Progenitor cell of endocrine pancreas (in vitro differentiated cells): ENCODE results near the gene ELF3. TPM values are rescaled to one million over a fixed set of nuclear protein-coding genes. Genes with fewer than 3 reads are reported as not detected.
"Not testable (repeated sequence)": the region's sequence is repeated elsewhere in the genome, so short reads cannot be mapped to it uniquely, and the experiment has no call there.

Experiments used
- DNase-seq: peaks from one replicate; pipeline ENCODE4 v3.0.0; 2021; ENCODE audit warnings: low spot score; ENCODE audit not compliant: unreplicated experiment
- H3K27ac Mint-ChIP-seq: 2 replicates; pipeline ENCODE4 v1.8.0; 2021; ENCODE audit warnings: mild to moderate bottlenecking, moderate library complexity, mixed read lengths
- H3K27me3 Mint-ChIP-seq: 2 replicates; pipeline ENCODE4 v1.8.0; 2021; ENCODE audit warnings: mixed read lengths
- H3K36me3 Mint-ChIP-seq: 2 replicates; pipeline ENCODE4 v1.8.0; 2022; ENCODE audit warnings: mixed read lengths; ENCODE audit not compliant: insufficient read depth
- H3K4me1 Mint-ChIP-seq: 2 replicates; pipeline ENCODE4 v1.8.0; 2021; ENCODE audit warnings: low read depth, mixed read lengths
- H3K4me3 Mint-ChIP-seq: 2 replicates; pipeline ENCODE4 v1.8.0; 2021; ENCODE audit warnings: low read depth, mild to moderate bottlenecking, moderate library complexity, mixed read lengths
- H3K9me3 Mint-ChIP-seq: 2 replicates; pipeline ENCODE4 v1.8.0; 2021; ENCODE audit warnings: low read depth, mixed read lengths
- total RNA-seq: library from RNA; stranded (reverse); gene quantifications from 2 replicates; pipeline ENCODE4 v1.2.1, GENCODE V29; 2021
- TF ChIP-seq, protein P1 (sequence below): fragments of 200-600 bp; sonication (generic); IDR thresholded peaks from one replicate; pipeline ENCODE4 v1.5.0; 2021; ENCODE audit warnings: antibody characterized with exemption, mild to moderate bottlenecking; ENCODE audit not compliant: unreplicated experiment

The ELF3 gene
- total RNA-seq, 1 donor from 2014 or later, result 74.3 TPM

DNA sequence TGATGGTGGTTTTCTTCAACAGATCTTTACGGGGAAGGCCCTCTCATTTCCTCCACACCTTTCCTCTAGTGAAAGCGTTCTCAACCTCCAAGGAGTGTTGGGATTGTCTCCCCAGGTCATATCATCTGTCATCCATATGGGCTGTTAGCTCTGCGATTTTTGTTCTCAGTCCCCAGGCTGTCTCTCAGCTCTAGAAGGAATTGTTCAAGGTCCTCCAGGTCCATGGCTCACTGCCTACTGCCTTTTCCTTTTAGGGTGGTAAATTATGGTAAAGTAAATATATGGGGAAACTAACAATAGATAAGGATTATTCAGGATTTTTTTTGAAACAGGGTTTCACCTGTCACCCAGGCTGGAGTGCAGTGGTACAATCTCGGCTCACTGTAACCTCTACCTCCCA, 37.6 kb downstream of the ELF3 start:
- Mint-ChIP-seq H3K36me3 (no peaks in the 10 kb centered on the region), H3K9me3 (peaks cover 4% of the 10 kb centered on the region), H3K4me3 (no peak overlapping the region), H3K4me1 (peaks cover 16% of the 10 kb centered on the region), H3K27me3 (no peaks in the 10 kb centered on the region), H3K27ac (peak overlapping the region; percentile 63)
- TF ChIP-seq, protein P1, sequence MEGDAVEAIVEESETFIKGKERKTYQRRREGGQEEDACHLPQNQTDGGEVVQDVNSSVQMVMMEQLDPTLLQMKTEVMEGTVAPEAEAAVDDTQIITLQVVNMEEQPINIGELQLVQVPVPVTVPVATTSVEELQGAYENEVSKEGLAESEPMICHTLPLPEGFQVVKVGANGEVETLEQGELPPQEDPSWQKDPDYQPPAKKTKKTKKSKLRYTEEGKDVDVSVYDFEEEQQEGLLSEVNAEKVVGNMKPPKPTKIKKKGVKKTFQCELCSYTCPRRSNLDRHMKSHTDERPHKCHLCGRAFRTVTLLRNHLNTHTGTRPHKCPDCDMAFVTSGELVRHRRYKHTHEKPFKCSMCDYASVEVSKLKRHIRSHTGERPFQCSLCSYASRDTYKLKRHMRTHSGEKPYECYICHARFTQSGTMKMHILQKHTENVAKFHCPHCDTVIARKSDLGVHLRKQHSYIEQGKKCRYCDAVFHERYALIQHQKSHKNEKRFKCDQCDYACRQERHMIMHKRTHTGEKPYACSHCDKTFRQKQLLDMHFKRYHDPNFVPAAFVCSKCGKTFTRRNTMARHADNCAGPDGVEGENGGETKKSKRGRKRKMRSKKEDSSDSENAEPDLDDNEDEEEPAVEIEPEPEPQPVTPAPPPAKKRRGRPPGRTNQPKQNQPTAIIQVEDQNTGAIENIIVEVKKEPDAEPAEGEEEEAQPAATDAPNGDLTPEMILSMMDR, result no peak
- no peak for DNase-seq

- Mint-ChIP-seq H3K9me3 (peaks cover 4% of the 10 kb centered on the region), H3K4me1 (peaks cover 12% of the 10 kb centered on the region), H3K4me3 (no peak overlapping the region), H3K27me3 (no peaks in the 10 kb centered on the region), H3K27ac (no peak overlapping the region), H3K36me3 (no peaks in the 10 kb centered on the region)
- DNase-seq, result no peak
- TF ChIP-seq, protein P1, result no peak
These were observed 38.7 kb downstream of the ELF3 start for GRCh38 chr1:202049129-202049528.

DNA sequence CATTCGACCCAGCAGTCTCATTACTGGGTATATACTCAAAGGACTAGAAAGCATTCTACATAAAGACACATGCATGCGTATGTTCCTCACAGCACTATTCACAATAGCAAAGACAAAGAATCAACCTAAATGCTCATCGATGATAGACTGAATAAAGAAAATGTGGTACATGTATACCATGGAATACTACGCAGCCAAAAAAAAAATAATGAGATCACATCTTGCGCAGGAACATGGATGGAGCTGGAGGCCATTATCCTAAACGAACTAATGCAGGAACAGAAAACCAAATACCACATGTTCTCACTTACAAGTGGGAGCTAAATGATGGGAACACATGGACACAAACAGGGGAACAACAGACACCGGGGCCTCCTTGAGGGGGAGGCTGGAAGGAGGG, 43.7 kb downstream of the ELF3 start:
- TF ChIP-seq, protein P1, result no peak
- DNase-seq, result no peak
- Mint-ChIP-seq H3K9me3 (no peaks in the 10 kb centered on the region), H3K4me1 (peaks cover 15% of the 10 kb centered on the region), H3K27ac (no peak overlapping the region), H3K36me3 (no peaks in the 10 kb centered on the region), H3K27me3 (no peaks in the 10 kb centered on the region), H3K4me3 (no peak overlapping the region)

DNA sequence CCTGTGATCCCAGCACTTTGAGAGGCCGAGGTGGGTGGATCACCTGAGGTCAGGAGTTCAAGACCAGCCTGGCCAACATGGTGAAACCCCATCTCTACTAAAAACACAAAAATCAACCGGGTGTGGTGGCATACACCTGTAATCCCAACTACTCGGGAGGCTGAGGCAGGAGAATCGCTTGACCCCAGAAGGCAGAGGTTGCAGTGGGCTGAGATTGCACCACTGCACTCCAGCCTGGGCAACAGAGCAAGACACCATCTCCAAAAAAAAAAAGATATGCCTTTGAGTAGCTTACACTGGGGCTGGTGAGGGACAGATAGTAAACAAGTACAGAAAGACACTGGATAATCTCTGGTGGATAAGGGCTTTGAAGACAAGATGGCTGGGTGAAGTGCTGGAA, 44.3 kb downstream of the ELF3 start:
- not testable (repeated sequence) for H3K9me3 Mint-ChIP-seq, DNase-seq, H3K27ac Mint-ChIP-seq, H3K36me3 Mint-ChIP-seq, H3K4me3 Mint-ChIP-seq, H3K27me3 Mint-ChIP-seq
- H3K4me1 Mint-ChIP-seq, result peaks cover 15% of the 10 kb centered on the region

GRCh38 chr1:202056644-202057334, 46.4 kb downstream of the ELF3 start:
- Mint-ChIP-seq H3K4me1 (peaks cover 15% of the 10 kb centered on the region), H3K36me3 (no peaks in the 10 kb centered on the region), H3K27ac (peak overlapping the region; percentile 86), H3K4me3 (no peak overlapping the region), H3K27me3 (no peaks in the 10 kb centered on the region), H3K9me3 (no peaks in the 10 kb centered on the region)
- DNase-seq, result no peak
- TF ChIP-seq, protein P1, result no peak

GRCh38 chr1:202057335-202057704, 46.9 kb downstream of the ELF3 start:
- peaks cover 15% of the 10 kb centered on the region for H3K4me1 Mint-ChIP-seq
- DNase-seq, H3K4me3 Mint-ChIP-seq, H3K9me3 Mint-ChIP-seq, H3K27me3 Mint-ChIP-seq, H3K36me3 Mint-ChIP-seq: not testable (repeated sequence)
- H3K27ac Mint-ChIP-seq, result peak overlapping the region; percentile 86
